ENCODE data around the gene CSMD2.

GRCh38 chr1:33515112-33515511, 649.9 kb downstream of the CSMD2 start:
- TF ChIP-seq SIN3A (IDR thresholded peaks at IDR 0.05; ENCODE audit: borderline replicate concordance, insufficient read depth, low read length) = no peak
- no peak for TF ChIP-seq REST (IDR thresholded peaks at IDR 0.05; ENCODE audit: insufficient read depth in 1 of 2, low read depth in 2 of 2, low read length in 2 of 2)
- TF ChIP-seq POLR2AphosphoS5 (IDR thresholded peaks at IDR 0.05; ENCODE audit: low read depth, low read length) = no peak
- no peak for TF ChIP-seq TAF1 (IDR thresholded peaks at IDR 0.05; ENCODE audit: borderline replicate concordance, insufficient read depth, low read length)

All from PFSK-1 (cell line).